ENCODE results near the gene ZNF324.
"Not testable (repeated sequence)": the region's sequence is repeated elsewhere in the genome, so short reads cannot be mapped to it uniquely, and the experiment has no call there.

The ZNF324 gene

GRCh38 chr19:58500242-58500641, 33.4 kb downstream of the ZNF324 start:
- no peak for DNase-seq (ENCODE audit: low read depth)

- DNase-seq (ENCODE audit: low read depth) = not testable (repeated sequence)
Observed at GRCh38 chr19:58507602-58508223, 40.8 kb downstream of the ZNF324 start.

GRCh38 chr19:58509731-58510083, 42.8 kb downstream of the ZNF324 start:
- no peak for DNase-seq (ENCODE audit: low read depth)

- DNase-seq (ENCODE audit: low read depth) = no peak
Observed at GRCh38 chr19:58510084-58510862, 43.4 kb downstream of the ZNF324 start.

- DNase-seq (ENCODE audit: low read depth) = no peak
Observed at GRCh38 chr19:58511353-58512208, 44.7 kb downstream of the ZNF324 start, which contains the start of gene SLC27A5. TSS of gene SLC27A5 (minus strand) at chr19:58511992. CDS start at chr19:58511955, 37 bp downstream.

- no peak for DNase-seq (ENCODE audit: low read depth)
Observed at GRCh38 chr19:58513213-58513693, 46.4 kb downstream of the ZNF324 start.

- DNase-seq (ENCODE audit: low read depth) = peak; percentile 99
Observed at GRCh38 chr19:58513694-58514563, 47.0 kb downstream of the ZNF324 start.

GRCh38 chr19:58514564-58515022, 47.7 kb downstream of the ZNF324 start:
- no peak for DNase-seq (ENCODE audit: low read depth)

- DNase-seq (ENCODE audit: low read depth) = no peak
Observed at GRCh38 chr19:58515259-58515658, 48.4 kb downstream of the ZNF324 start.

- no peak for DNase-seq (ENCODE audit: low read depth)
Observed at GRCh38 chr19:58516246-58516836, 49.5 kb downstream of the ZNF324 start.

- DNase-seq (ENCODE audit: low read depth) = no peak
Observed at GRCh38 chr19:58516964-58517833, 50.3 kb downstream of the ZNF324 start.

- no peak for DNase-seq (ENCODE audit: low read depth)
Observed at GRCh38 chr19:58518256-58519086, 51.6 kb downstream of the ZNF324 start.

- peak; percentile 49 for DNase-seq (ENCODE audit: low read depth)
Observed at GRCh38 chr19:58519087-58519354, 52.1 kb downstream of the ZNF324 start.

- DNase-seq (ENCODE audit: low read depth) = peak; percentile 91
Observed at GRCh38 chr19:58519355-58520256, 52.7 kb downstream of the ZNF324 start, which contains the start of gene ZBTB45. TSS of gene ZBTB45 (minus strand) at chr19:58519810. CDS start at chr19:58517673, 2,137 bp downstream.

GRCh38 chr19:58520257-58520599, 53.3 kb downstream of the ZNF324 start:
- no peak for DNase-seq (ENCODE audit: low read depth)

- DNase-seq (ENCODE audit: low read depth) = no peak
Observed at GRCh38 chr19:58521651-58522050, 54.8 kb downstream of the ZNF324 start.

- no peak for DNase-seq (ENCODE audit: low read depth)
Observed at GRCh38 chr19:58522709-58523108, 55.8 kb downstream of the ZNF324 start.
